B cell (primary cell): ENCODE results near the gene SRRM1.

Source experiments
- EZH2 ChIP-seq: IDR thresholded peaks from 2 replicates; pipeline ENCODE4 v1.6.1; 2012; ENCODE audit warnings: borderline replicate concordance, low read depth, mild to moderate bottlenecking, moderate library complexity, low read length; ENCODE audit not compliant: insufficient read depth, poor library complexity, severe bottlenecking
- TF ChIP-seq, protein P1 (sequence below): fragments of 200-600 bp; IDR thresholded peaks from one replicate; pipeline ENCODE4 v1.8.0; 2022; ENCODE audit warnings: antibody characterized with exemption, mild to moderate bottlenecking

DNA sequence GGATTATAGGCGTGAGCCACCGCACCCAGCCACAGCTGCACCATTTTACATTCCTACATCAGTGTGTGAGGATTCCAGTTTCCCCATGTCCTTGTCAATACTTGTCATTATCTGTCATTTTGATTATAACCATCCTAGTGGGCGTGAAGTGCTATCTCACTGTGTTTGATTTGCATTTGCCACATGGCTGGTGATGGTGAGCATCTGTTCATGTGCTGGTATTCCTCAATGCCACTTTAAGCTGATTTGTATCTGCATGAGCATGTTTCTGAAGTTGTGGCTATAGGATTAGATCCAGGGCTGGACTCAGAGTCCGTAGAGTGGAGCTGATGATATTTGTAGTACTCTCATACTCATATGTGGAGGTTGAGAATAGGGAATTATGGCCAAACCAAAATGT is 36.6 kb downstream of the SRRM1 start:
- no peak for TF ChIP-seq EZH2
- TF ChIP-seq, protein P1, sequence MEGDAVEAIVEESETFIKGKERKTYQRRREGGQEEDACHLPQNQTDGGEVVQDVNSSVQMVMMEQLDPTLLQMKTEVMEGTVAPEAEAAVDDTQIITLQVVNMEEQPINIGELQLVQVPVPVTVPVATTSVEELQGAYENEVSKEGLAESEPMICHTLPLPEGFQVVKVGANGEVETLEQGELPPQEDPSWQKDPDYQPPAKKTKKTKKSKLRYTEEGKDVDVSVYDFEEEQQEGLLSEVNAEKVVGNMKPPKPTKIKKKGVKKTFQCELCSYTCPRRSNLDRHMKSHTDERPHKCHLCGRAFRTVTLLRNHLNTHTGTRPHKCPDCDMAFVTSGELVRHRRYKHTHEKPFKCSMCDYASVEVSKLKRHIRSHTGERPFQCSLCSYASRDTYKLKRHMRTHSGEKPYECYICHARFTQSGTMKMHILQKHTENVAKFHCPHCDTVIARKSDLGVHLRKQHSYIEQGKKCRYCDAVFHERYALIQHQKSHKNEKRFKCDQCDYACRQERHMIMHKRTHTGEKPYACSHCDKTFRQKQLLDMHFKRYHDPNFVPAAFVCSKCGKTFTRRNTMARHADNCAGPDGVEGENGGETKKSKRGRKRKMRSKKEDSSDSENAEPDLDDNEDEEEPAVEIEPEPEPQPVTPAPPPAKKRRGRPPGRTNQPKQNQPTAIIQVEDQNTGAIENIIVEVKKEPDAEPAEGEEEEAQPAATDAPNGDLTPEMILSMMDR = no peak
